Stimulated activated CD8-positive, alpha-beta memory T cell treated with anti-CD3 and anti-CD28 coated beads, Interleukin-15, amount 100 ng/mL, for 1 hour (primary cell): ENCODE data around the gene KIAA1217.
"Not testable (repeated sequence)": the region's sequence is repeated elsewhere in the genome, so short reads cannot be mapped to it uniquely, and the experiment has no call there.

Source experiments
- DNase-seq: peaks from one replicate; pipeline ENCODE4 v3.0.0-alpha.2; 2020; ENCODE audit warnings: low read depth

The KIAA1217 gene

GRCh38 chr10:24289235-24289634 lies 80.3 kb downstream of the KIAA1217 start:
- DNase-seq, result no peak

GRCh38 chr10:24292304-24293293 lies 83.7 kb downstream of the KIAA1217 start:
- DNase-seq, result no peak

- no peak for DNase-seq
Observed at GRCh38 chr10:24299578-24300260, 90.8 kb downstream of the KIAA1217 start.

GRCh38 chr10:24303522-24304310 lies 94.8 kb downstream of the KIAA1217 start:
- DNase-seq, result no peak

GRCh38 chr10:24305551-24306506 lies 96.9 kb downstream of the KIAA1217 start:
- DNase-seq, result no peak

DNA sequence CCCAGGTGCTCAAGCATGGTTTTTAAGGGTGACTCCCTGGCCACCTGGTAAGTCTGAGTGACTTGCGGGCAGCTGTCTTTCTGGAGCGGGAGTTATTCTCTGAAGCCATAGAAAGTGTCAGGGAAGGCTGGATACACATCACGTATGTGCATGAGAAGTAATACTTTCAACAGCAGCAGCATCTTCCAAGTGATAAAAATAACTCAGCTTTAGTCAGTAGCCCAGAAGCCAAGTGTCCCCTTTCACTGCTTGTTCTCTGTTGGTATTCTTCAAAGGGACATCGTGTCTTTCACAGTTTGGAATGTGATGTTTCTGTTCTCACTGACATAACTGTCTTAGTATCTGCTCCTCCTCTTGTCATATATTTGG lies 97.6 kb downstream of the KIAA1217 start:
- DNase-seq, result no peak

- DNase-seq, result no peak
Observed at GRCh38 chr10:24307116-24307515, 98.2 kb downstream of the KIAA1217 start.

DNA sequence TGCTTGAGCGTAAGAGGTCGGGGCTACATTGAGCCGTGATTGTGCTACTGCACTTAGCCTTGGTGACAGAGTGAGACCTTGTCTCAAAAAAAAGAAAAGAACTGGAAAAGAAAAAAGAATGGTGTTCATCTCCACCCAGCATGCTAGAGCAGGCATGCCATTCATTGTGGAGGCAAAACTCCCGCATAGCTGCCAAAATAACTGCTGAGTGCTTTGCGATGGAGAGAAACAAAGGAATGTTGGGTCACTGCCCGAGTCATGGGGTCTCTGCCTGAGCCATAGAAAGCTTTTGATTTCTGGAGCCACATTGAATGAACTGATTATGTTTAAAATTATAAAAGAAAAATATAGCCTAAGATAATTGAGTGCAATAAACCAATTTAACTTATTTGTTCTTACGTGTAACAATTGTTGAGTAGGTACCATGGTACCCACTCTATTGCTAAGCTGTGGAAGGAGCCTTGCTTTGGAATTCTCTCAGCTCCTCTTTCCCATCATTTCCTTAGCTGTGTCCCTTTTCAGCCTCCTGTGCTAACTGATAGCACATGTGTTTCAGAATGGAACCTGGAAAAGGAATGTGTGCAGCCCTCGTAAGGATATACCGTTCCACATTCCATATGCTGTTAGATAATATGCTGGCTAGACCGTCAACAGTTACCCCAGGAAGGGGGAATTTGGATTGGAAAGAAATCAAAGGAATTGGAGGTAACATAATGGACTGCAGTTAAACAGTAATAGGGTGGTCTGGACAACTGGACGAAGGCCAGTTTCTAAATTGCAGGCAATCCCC lies 99.0 kb downstream of the KIAA1217 start:
- no peak for DNase-seq

DNA sequence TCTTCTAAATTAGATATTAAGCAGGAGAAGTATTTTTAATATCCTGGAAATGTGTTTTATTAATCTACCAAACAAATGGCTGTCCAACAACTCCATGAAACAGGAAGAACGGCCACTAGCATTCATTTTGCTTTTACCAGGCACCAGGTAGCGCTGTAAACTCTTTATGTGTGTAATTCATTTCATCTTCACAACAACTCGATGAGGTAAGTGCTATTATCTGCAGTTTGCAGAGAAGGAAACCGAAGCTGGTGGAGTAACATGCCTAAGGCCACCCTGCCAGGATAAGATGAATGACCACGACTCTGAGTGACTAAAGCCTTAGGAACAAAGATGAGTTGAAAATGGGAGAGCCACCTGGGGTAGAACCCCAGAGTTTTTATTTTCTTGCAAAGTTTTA lies 101.2 kb downstream of the KIAA1217 start:
- no peak for DNase-seq

GRCh38 chr10:24311888-24312287 lies 103.0 kb downstream of the KIAA1217 start:
- DNase-seq, result no peak

DNA sequence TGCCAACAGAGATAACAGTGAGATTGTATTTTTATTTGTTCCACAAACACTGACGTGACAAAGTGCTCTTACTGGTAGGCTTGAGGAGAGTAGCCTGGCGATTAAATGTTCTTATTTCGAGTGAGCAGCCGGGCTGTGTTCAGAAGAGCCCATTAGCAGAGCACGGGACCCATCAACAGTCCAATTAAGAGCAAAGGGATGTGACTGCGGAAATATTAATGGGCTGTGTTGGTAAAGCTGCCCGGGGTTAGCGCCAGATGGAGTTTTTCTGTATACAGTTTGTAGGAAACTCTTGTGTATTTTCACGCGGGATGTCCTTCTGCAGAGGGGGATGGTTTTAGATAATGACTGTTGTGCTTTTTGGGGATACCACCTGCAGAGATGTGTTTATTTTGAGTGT lies 104.3 kb downstream of the KIAA1217 start:
- no peak for DNase-seq

- DNase-seq, result no peak
Observed at GRCh38 chr10:24315211-24315610, 106.3 kb downstream of the KIAA1217 start.

DNA sequence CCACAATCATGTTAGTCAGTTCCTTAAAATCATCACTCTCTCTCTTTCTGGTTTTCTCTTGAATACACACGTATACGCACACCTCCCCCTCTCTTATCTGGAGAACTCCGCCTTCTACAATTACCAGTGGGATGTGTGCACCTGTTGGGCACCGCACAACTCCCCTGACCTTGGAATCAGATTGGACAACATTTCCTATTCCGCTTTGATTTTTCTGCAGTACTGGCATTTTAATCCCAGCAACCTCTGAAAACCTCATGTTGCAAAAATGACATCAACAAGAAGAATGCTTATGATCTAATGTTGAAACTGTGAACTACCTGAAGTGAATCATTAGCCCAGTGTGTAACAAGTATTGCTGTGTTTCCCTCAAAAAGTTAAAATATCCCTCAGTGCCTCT lies 109.6 kb downstream of the KIAA1217 start:
- no peak for DNase-seq

- no peak for DNase-seq
Observed at GRCh38 chr10:24320373-24320772, 111.4 kb downstream of the KIAA1217 start.

DNA sequence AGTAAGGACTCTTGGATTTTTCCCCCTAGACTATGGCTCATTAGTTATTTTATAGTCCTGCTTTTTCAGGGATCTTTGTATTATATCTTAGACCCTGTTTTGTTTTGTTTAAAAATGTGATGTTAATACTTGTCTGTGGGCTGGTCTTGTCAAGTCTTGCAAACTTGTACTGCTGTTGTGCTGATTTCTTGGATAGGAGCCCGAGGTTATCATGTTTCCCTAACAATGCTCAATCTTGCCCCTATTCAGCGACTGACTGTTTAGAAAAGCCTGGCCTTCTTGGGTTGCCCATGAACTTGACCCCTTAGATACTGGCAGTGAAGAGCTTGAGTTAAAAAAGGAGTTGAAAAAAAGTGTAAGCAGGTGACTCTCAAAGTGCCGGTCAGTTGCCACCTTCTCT lies 115.7 kb downstream of the KIAA1217 start:
- DNase-seq, result no peak

- no peak for DNase-seq
Observed at GRCh38 chr10:24331457-24331856, 122.5 kb downstream of the KIAA1217 start.

GRCh38 chr10:24333736-24334135 lies 124.8 kb downstream of the KIAA1217 start:
- no peak for DNase-seq

DNA sequence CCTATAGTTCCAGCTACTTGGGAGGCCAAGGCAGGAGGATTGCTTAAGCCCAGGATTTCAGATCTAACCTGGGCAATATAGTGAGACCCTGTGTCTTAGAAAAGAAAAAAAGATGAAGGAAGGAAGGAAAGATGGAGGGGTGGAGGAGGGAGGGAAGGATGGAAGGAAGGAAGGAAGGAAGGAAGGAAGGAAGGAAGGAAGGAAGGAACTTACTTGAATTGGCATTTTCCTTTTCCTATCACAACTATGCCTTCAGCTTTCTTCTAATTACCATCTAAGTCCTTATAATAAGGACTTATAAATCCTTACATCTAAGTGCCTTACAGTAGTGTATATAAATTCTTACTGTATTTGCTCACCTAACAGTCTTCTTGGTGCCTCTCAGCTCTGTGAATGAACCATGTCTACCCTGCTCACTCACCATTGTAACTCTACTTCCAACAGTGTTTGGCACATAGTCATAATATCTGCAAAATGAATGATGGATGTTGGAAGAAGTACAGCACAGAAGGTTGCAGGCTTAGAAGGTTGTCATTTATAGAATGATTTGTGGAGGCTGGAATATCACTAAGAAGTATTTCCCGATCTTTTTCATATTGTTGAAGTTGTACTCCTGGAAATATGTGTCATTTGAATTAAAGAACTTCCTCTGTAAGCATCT lies 125.5 kb downstream of the KIAA1217 start:
- no peak for DNase-seq

GRCh38 chr10:24337723-24338122 lies 128.8 kb downstream of the KIAA1217 start:
- DNase-seq, result not testable (repeated sequence)

DNA sequence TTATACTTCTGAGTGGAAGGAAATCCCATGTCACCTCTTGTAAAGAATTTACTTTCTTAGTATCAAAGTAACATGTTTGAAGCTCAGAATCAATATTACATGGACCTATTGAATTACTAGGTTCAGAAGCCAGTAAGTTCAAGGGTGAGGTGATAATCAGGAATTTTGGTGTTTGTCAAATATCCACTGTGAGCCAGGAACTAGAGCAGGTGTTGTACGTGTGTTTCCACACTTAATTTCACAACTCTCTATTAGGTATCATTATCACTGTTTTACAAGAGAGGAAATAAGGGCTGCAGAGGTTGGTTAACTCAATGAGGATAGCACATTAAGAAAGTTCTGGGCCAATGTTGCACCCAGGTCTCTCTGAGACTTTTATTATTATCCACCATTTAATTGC lies 130.4 kb downstream of the KIAA1217 start:
- no peak for DNase-seq
